ENCODE results near the gene SFXN5. TPM values are rescaled to one million over a fixed set of nuclear protein-coding genes. Genes with fewer than 3 reads are reported as not detected.

Gene SFXN5
- total RNA-seq, 1 experiment from 2014 or later = 27.8 TPM

- ATAC-seq (peak; percentile 92), DNase-seq (ENCODE audit: low read depth, low spot score) (peak; percentile 47)
- no peak overlapping the region for H3K27ac ChIP-seq (ENCODE audit: low read length)
- POLR2A ChIA-PET = no interaction called here
- no TSS peak for BruUV-seq (replicated peaks)
- TF ChIP-seq POLR2AphosphoS5 (IDR thresholded peaks at IDR 0.05; ENCODE audit: low read depth, low read length) = no peak
- no peak for TF ChIP-seq REST (IDR thresholded peaks at IDR 0.05; ENCODE audit: insufficient read depth in 1 of 2, low read depth in 2 of 2, low read length in 1 of 2)
- TF ChIP-seq SIN3A (IDR thresholded peaks at IDR 0.05; ENCODE audit: borderline replicate concordance, insufficient read depth, low read depth, low read length) = no peak
- peak; percentile 96 for TF ChIP-seq CTCF (IDR thresholded peaks at IDR 0.05)
- no peak for TF ChIP-seq TCF7L2 (IDR thresholded peaks at IDR 0.05; ENCODE audit: low read depth, low read length)
- no peaks in the 10 kb centered on the region for H3K36me3 ChIP-seq (ENCODE audit: control insufficient read depth, insufficient read depth, low read length)
- no peaks in the 10 kb centered on the region for H3K27me3 ChIP-seq (ENCODE audit: control insufficient read depth, insufficient read depth, low read length)
- no peak overlapping the region for H3K4me3 ChIP-seq (ENCODE audit: low read depth in 2 of 2, low read length in 2 of 2)
- in situ Hi-C loops (cut with HindIII; ENCODE audit: low pct_unique_long_range_greater_than_20kb, low sequenced_read_pairs) = no loop called here
- H3K9me3 ChIP-seq (ENCODE audit: control insufficient read depth, insufficient read depth, low read depth, low read length) = no peaks in the 10 kb centered on the region
- CTCF ChIA-PET = interaction anchor here (0.8 to 1.4 kb wide), 3 partner anchors 71 to 127 kb away, joined by 3 to 9 read pairs (median 4); no protein-coding TSS in a partner anchor
- intact Hi-C loops (cut with micrococcal nuclease; ENCODE audit: unreplicated experiment) = loop anchor here (1.0 kb wide), 1 partner anchor 71 kb away; no protein-coding TSS in a partner anchor
- H3K4me1 ChIP-seq (ENCODE audit: control insufficient read depth, insufficient read depth, low read length) = no peaks in the 10 kb centered on the region
Measured at GRCh38 chr2:73085691-73086090, 14.2 kb upstream of the SFXN5 start.

- Histone ChIP-seq H3K27ac (ENCODE audit: low read length) (no peak overlapping the region), H3K4me1 (ENCODE audit: control insufficient read depth, insufficient read depth, low read length) (no peaks in the 10 kb centered on the region), H3K27me3 (ENCODE audit: control insufficient read depth, insufficient read depth, low read length) (no peaks in the 10 kb centered on the region), H3K9me3 (ENCODE audit: control insufficient read depth, insufficient read depth, low read depth, low read length) (no peaks in the 10 kb centered on the region), H3K36me3 (ENCODE audit: control insufficient read depth, insufficient read depth, low read length) (no peaks in the 10 kb centered on the region), H3K4me3 (ENCODE audit: low read depth in 2 of 2, low read length in 2 of 2) (no peak overlapping the region)
- POLR2A ChIA-PET = no interaction called here
- no TSS peak for BruUV-seq (replicated peaks)
- CTCF ChIA-PET = interaction anchor here (0.7 to 1.4 kb wide), 3 partner anchors 71 to 128 kb away, joined by 4 to 9 read pairs (median 4); no protein-coding TSS in a partner anchor
- TF ChIP-seq SIN3A (IDR thresholded peaks at IDR 0.05; ENCODE audit: borderline replicate concordance, insufficient read depth, low read depth, low read length) = no peak
- no peak for TF ChIP-seq REST (IDR thresholded peaks at IDR 0.05; ENCODE audit: insufficient read depth in 1 of 2, low read depth in 2 of 2, low read length in 1 of 2)
- no peak for TF ChIP-seq POLR2AphosphoS5 (IDR thresholded peaks at IDR 0.05; ENCODE audit: low read depth, low read length)
- TF ChIP-seq CTCF (IDR thresholded peaks at IDR 0.05) = no peak
- no peak for TF ChIP-seq TCF7L2 (IDR thresholded peaks at IDR 0.05; ENCODE audit: low read depth, low read length)
- no peak for DNase-seq (ENCODE audit: low read depth, low spot score)
- no peak for ATAC-seq
- in situ Hi-C loops (cut with HindIII; ENCODE audit: low pct_unique_long_range_greater_than_20kb, low sequenced_read_pairs) = no loop called here
- intact Hi-C loops (cut with micrococcal nuclease; ENCODE audit: unreplicated experiment) = loop anchor here (1.0 kb wide), 1 partner anchor 71 kb away; no protein-coding TSS in a partner anchor
Measured at GRCh38 chr2:73084971-73085370, 13.5 kb upstream of the SFXN5 start.

Data from Panc1 (cell line).